IPS DF 6.9 (cell line): Measurements from ENCODE around the gene RNF121.

Experiments
- DNase-seq: peaks from one replicate; pipeline ENCODE4 v3.0.0-alpha.2; 2013; ENCODE audit warnings: low read depth, low spot score
- H3K27ac ChIP-seq: one replicate; pipeline ENCODE4 v1.5.1; 2013; ENCODE audit warnings: low read length, control low read depth
- H3K27me3 ChIP-seq: 2 replicates; pipeline ENCODE4 v1.6.1; 2013; ENCODE audit warnings: mild to moderate bottlenecking, low read length; ENCODE audit not compliant: control insufficient read depth, insufficient read depth
- H3K36me3 ChIP-seq: 2 replicates; pipeline ENCODE4 v1.6.1; 2013; ENCODE audit warnings: low read length; ENCODE audit not compliant: control insufficient read depth, insufficient read depth
- H3K4me1 ChIP-seq: 2 replicates; pipeline ENCODE4 v1.6.1; 2013; ENCODE audit warnings: low read length; ENCODE audit not compliant: control insufficient read depth, insufficient read depth
- H3K4me3 ChIP-seq: 2 replicates; pipeline ENCODE4 v1.5.1; 2013; ENCODE audit warnings: mild to moderate bottlenecking, low read length
- H3K9me3 ChIP-seq: 2 replicates; pipeline ENCODE4 v1.6.1; 2013; ENCODE audit warnings: low read length, inconsistent platforms; ENCODE audit not compliant: control insufficient read depth, insufficient read depth
- WGBS: extraction: QIAGEN DNeasy Blood & Tissue Kit; methylation state at CpG from one replicate; pipeline ENCODE4 v1.1.7; 2013; ENCODE audit warnings: mixed read lengths, missing lambda C conversion rate; ENCODE audit not compliant: insufficient read length, insufficient coverage; 5-methylcytosine and 5-hydroxymethylcytosine counted together

Gene RNF121

GRCh38 chr11:71935338-71935925 is 6.6 kb downstream of the RNF121 start:
- WGBS = no CpG with 5 or more reads among the region's 4 CpGs
- Histone ChIP-seq H3K4me1 (no peaks in the 10 kb centered on the region), H3K36me3 (no peaks in the 10 kb centered on the region), H3K4me3 (no peak overlapping the region), H3K27me3 (no peaks in the 10 kb centered on the region), H3K27ac (no peak overlapping the region), H3K9me3 (no peaks in the 10 kb centered on the region)
- DNase-seq = no peak

GRCh38 chr11:71936825-71937224 is 8.0 kb downstream of the RNF121 start:
- H3K4me3 ChIP-seq = no peak overlapping the region
- no peak overlapping the region for H3K27ac ChIP-seq
- H3K36me3 ChIP-seq = no peaks in the 10 kb centered on the region
- no peaks in the 10 kb centered on the region for H3K4me1 ChIP-seq
- no peak for DNase-seq
- H3K27me3 ChIP-seq = no peaks in the 10 kb centered on the region
- WGBS = no CpG with 5 or more reads among the region's 5 CpGs
- H3K9me3 ChIP-seq = no peaks in the 10 kb centered on the region

GRCh38 chr11:71937826-71938225 is 9.0 kb downstream of the RNF121 start:
- no peaks in the 10 kb centered on the region for H3K9me3 ChIP-seq
- no peaks in the 10 kb centered on the region for H3K36me3 ChIP-seq
- no CpG with 5 or more reads among the region's 1 CpG for WGBS
- H3K27me3 ChIP-seq = no peaks in the 10 kb centered on the region
- H3K27ac ChIP-seq = no peak overlapping the region
- no peak overlapping the region for H3K4me3 ChIP-seq
- DNase-seq = no peak
- H3K4me1 ChIP-seq = no peaks in the 10 kb centered on the region

GRCh38 chr11:71940561-71941219 is 11.8 kb downstream of the RNF121 start:
- no peak for DNase-seq
- WGBS = 100% methylated on average over 1 of the region's 6 CpGs
- Histone ChIP-seq H3K4me3 (no peak overlapping the region), H3K27me3 (no peaks in the 10 kb centered on the region), H3K4me1 (no peaks in the 10 kb centered on the region), H3K27ac (no peak overlapping the region), H3K36me3 (no peaks in the 10 kb centered on the region), H3K9me3 (no peaks in the 10 kb centered on the region)

- no peaks in the 10 kb centered on the region for H3K27me3 ChIP-seq
- H3K9me3 ChIP-seq = no peaks in the 10 kb centered on the region
- DNase-seq = no peak
- H3K27ac ChIP-seq = no peak overlapping the region
- no peak overlapping the region for H3K4me3 ChIP-seq
- H3K36me3 ChIP-seq = no peaks in the 10 kb centered on the region
- no CpG with 5 or more reads among the region's 2 CpGs for WGBS
- no peaks in the 10 kb centered on the region for H3K4me1 ChIP-seq
These were observed 17.3 kb downstream of the RNF121 start for GRCh38 chr11:71946144-71946571.

- Histone ChIP-seq H3K27me3 (no peaks in the 10 kb centered on the region), H3K36me3 (no peaks in the 10 kb centered on the region), H3K27ac (no peak overlapping the region), H3K9me3 (no peaks in the 10 kb centered on the region), H3K4me1 (no peaks in the 10 kb centered on the region), H3K4me3 (no peak overlapping the region)
- no peak for DNase-seq
- WGBS = no CpG with 5 or more reads among the region's 3 CpGs
These were observed 18.7 kb downstream of the RNF121 start for GRCh38 chr11:71947498-71947897.

- H3K9me3 ChIP-seq = no peaks in the 10 kb centered on the region
- no peak for DNase-seq
- H3K36me3 ChIP-seq = no peaks in the 10 kb centered on the region
- no peak overlapping the region for H3K4me3 ChIP-seq
- no peak overlapping the region for H3K27ac ChIP-seq
- no peaks in the 10 kb centered on the region for H3K4me1 ChIP-seq
- no peaks in the 10 kb centered on the region for H3K27me3 ChIP-seq
- WGBS = no CpG with 5 or more reads among the region's 7 CpGs
These were observed 19.6 kb downstream of the RNF121 start for GRCh38 chr11:71948314-71949027.

- Histone ChIP-seq H3K4me3 (no peak overlapping the region), H3K27ac (no peak overlapping the region), H3K4me1 (no peaks in the 10 kb centered on the region), H3K27me3 (no peaks in the 10 kb centered on the region), H3K36me3 (no peaks in the 10 kb centered on the region), H3K9me3 (no peaks in the 10 kb centered on the region)
- WGBS = no CpG with 5 or more reads among the region's 6 CpGs
- no peak for DNase-seq
These were observed 20.2 kb downstream of the RNF121 start for GRCh38 chr11:71949034-71949433.

GRCh38 chr11:71951741-71952310 is 23.0 kb downstream of the RNF121 start:
- Histone ChIP-seq H3K36me3 (no peaks in the 10 kb centered on the region), H3K4me1 (no peaks in the 10 kb centered on the region), H3K27ac (no peak overlapping the region), H3K27me3 (no peaks in the 10 kb centered on the region), H3K4me3 (no peak overlapping the region), H3K9me3 (no peaks in the 10 kb centered on the region)
- no peak for DNase-seq
- no CpG with 5 or more reads among the region's 4 CpGs for WGBS

- no CpG with 5 or more reads among the region's 3 CpGs for WGBS
These were observed 27.1 kb downstream of the RNF121 start for GRCh38 chr11:71955898-71956456.

More at GRCh38 chr11:71955898-71956456, 27.1 kb downstream of the RNF121 start:
- no peak for DNase-seq
- Histone ChIP-seq H3K9me3 (no peaks in the 10 kb centered on the region), H3K27me3 (no peaks in the 10 kb centered on the region), H3K27ac (no peak overlapping the region), H3K4me1 (no peaks in the 10 kb centered on the region; the same call in 1 of the 2 replicates), H3K4me3 (no peak overlapping the region), H3K36me3 (peaks cover 2% of the 10 kb centered on the region; the same call in 1 of the 2 replicates)
